NB4 (cell line): ENCODE data around the gene AP3B1.

ENCODE experiments used
- CTCF ChIP-seq: IDR thresholded peaks from one replicate; pipeline ENCODE4 v1.5.1; 2012; ENCODE audit warnings: low read depth, low read length
- POLR2A ChIP-seq: IDR thresholded peaks from 2 replicates; pipeline ENCODE4 v1.6.1; 2011; ENCODE audit warnings: mild to moderate bottlenecking; ENCODE audit not compliant: insufficient read length; ENCODE audit errors: extremely low read depth
- TF ChIP-seq, protein P1 (sequence below): IDR thresholded peaks from 2 replicates; pipeline ENCODE4 v1.6.1; 2011; ENCODE audit warnings: low read depth, low read length

GRCh38 chr5:78215972-78216371 lies 78.5 kb downstream of the AP3B1 start:
- TF ChIP-seq CTCF, result no peak
- TF ChIP-seq POLR2A, result no peak
- TF ChIP-seq, protein P1, sequence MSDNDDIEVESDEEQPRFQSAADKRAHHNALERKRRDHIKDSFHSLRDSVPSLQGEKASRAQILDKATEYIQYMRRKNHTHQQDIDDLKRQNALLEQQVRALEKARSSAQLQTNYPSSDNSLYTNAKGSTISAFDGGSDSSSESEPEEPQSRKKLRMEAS, result no peak
